GM12872 (cell line): ENCODE measurements around the gene CXCL5.

Source experiments
- TF ChIP-seq, protein P1 (sequence below): IDR thresholded peaks from 3 replicates; pipeline ENCODE4 v1.5.1; 2011; ENCODE audit warnings: low read depth, mild to moderate bottlenecking, low read length, moderate library complexity; ENCODE audit not compliant: insufficient read depth

The CXCL5 gene

GRCh38 chr4:73998040-73999011 is at the start of gene CXCL5:
TSS of gene CXCL5 (minus strand) at chr4:73998677. CDS start at chr4:73998581, 96 bp downstream.
- TF ChIP-seq, protein P1, sequence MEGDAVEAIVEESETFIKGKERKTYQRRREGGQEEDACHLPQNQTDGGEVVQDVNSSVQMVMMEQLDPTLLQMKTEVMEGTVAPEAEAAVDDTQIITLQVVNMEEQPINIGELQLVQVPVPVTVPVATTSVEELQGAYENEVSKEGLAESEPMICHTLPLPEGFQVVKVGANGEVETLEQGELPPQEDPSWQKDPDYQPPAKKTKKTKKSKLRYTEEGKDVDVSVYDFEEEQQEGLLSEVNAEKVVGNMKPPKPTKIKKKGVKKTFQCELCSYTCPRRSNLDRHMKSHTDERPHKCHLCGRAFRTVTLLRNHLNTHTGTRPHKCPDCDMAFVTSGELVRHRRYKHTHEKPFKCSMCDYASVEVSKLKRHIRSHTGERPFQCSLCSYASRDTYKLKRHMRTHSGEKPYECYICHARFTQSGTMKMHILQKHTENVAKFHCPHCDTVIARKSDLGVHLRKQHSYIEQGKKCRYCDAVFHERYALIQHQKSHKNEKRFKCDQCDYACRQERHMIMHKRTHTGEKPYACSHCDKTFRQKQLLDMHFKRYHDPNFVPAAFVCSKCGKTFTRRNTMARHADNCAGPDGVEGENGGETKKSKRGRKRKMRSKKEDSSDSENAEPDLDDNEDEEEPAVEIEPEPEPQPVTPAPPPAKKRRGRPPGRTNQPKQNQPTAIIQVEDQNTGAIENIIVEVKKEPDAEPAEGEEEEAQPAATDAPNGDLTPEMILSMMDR: no peak

- TF ChIP-seq, protein P1: no peak
Measured at GRCh38 chr4:74047152-74047551, 48.7 kb upstream of the CXCL5 start.

DNA sequence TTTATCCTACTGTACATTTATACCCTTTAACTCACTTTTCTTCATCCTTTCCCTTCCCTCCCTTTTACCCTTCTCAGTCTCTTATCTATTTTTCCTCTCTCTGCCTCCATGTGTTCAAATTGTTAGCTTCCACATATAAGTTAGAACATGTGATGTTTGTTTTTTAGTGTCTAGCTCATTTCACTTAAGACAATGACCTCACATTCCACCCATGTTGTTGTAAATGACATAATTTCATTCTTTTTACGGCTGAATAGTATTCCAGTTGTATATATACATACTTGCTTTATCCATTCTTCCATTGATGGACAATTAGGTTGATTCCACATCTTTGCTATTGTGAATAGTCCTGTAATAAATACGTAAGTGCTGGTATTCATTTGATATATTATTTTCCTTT is 47.3 kb upstream of the CXCL5 start:
- TF ChIP-seq, protein P1: no peak

GRCh38 chr4:74045247-74045646 is 46.8 kb upstream of the CXCL5 start:
- TF ChIP-seq, protein P1: no peak

DNA sequence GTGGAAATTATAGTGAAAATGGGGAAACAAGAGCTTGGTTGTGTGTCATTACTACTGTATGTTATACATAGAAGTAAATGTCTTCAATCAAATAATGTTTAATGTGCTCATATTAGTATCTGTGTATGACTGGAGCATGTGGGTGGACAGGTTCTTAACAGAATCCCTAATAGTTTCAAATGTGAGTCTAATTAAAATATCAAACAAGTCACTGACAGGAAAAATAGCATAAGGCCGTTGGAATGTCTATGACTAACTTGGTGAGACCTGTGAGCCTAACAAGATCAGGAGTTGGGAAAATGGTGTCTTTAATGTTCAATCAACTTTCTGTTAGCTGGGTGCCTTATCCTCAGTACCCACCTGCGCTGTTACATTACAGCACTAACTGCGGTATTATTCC is 46.2 kb upstream of the CXCL5 start:
- TF ChIP-seq, protein P1: no peak

DNA sequence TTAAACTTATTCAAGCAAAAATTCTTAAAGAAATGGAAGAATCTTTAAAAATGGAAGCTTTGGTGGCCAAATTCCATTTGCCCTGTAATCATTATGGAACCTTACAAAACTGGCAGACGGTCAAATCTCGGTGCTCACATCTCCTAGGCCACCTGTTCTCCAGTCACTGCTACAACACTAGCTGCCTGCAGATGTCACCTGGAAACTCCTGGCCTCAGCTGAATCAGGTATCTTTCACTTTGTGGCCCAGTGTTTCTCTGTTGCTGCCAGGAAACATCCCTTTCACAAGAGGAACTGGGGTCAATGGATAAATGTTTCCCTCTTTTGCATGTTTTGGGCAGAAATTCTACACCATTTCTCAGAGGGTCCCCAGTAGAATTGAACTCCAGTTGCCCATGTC is 44.2 kb upstream of the CXCL5 start:
- TF ChIP-seq, protein P1: no peak

DNA sequence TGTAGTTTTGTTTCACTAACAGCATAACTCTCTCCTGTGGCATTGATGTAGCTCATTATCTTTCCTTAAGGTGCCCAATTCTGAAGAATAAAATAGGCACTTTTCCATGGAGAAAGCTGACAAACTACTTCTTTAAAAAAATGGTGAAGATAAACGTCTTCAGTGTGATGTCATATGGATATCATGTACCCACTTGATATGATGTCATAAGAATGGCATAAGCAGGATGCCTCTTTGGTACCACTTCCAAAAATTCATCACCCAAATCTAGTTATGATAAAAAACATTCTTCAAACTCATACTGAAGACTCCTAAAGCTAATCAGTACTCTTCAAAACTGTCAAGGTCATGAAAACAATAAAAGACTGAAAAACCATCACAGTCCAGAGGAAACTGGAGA is 42.9 kb upstream of the CXCL5 start:
- TF ChIP-seq, protein P1: no peak
